Hepatocyte (in vitro differentiated cells): ENCODE results near the gene HPSE2. TPM values are rescaled to one million over a fixed set of nuclear protein-coding genes. Genes with fewer than 3 reads are reported as not detected.

Source experiments
- DNase-seq: peaks from one replicate; pipeline ENCODE4 v3.0.0-alpha.2; 2016; ENCODE audit warnings: low spot score
- H2AFZ ChIP-seq: fragments of 200-600 bp; sonication (generic); 2 replicates; pipeline ENCODE4 v1.6.0; 2016; ENCODE audit warnings: antibody characterized with exemption, mild to moderate bottlenecking
- H3K27ac ChIP-seq: fragments of 200-600 bp; sonication (generic); 2 replicates; pipeline ENCODE4 v1.5.1; 2016; ENCODE audit warnings: mild to moderate bottlenecking
- H3K27me3 ChIP-seq: fragments of 200-600 bp; sonication (generic); 2 replicates; pipeline ENCODE4 v1.6.1; 2016
- H3K36me3 ChIP-seq: fragments of 200-600 bp; sonication (generic); replicated peaks from 2 replicates; pipeline ENCODE4 v1.5.1; 2016; ENCODE audit warnings: low read depth; ENCODE audit not compliant: insufficient read depth
- H3K4me1 ChIP-seq: fragments of 200-600 bp; sonication (generic); 2 replicates; pipeline ENCODE4 v1.5.1; 2016; ENCODE audit warnings: mild to moderate bottlenecking, moderate library complexity; ENCODE audit not compliant: insufficient read depth
- H3K4me2 ChIP-seq: fragments of 200-600 bp; sonication (generic); 2 replicates; pipeline ENCODE4 v1.6.0; 2016
- H3K4me3 ChIP-seq: fragments of 200-600 bp; sonication (generic); 2 replicates; pipeline ENCODE4 v1.5.1; 2016; ENCODE audit warnings: mild to moderate bottlenecking
- H3K79me2 ChIP-seq: fragments of 200-600 bp; sonication (generic); 2 replicates; pipeline ENCODE4 v1.6.0; 2017; ENCODE audit warnings: mild to moderate bottlenecking
- H3K9me2 ChIP-seq: fragments of 200-600 bp; sonication (generic); replicated peaks from 2 replicates; pipeline ENCODE4 v1.6.0; 2017; ENCODE audit warnings: mild to moderate bottlenecking; ENCODE audit not compliant: insufficient read depth
- H3K9me3 ChIP-seq: fragments of 200-600 bp; sonication (generic); 2 replicates; pipeline ENCODE4 v1.5.1; 2016; ENCODE audit warnings: low read depth, mild to moderate bottlenecking
- H4K20me1 ChIP-seq: fragments of 200-600 bp; sonication (generic); 2 replicates; pipeline ENCODE4 v1.6.0; 2016; ENCODE audit warnings: mild to moderate bottlenecking; ENCODE audit not compliant: insufficient read depth, poor library complexity, severe bottlenecking
- CTCF ChIP-seq: fragments of 200-600 bp; sonication (generic); IDR thresholded peaks from 2 replicates; pipeline ENCODE4 v1.5.1; 2016; ENCODE audit warnings: antibody characterized with exemption, mild to moderate bottlenecking; ENCODE audit not compliant: poor library complexity
- EZH2 ChIP-seq: fragments of 200-600 bp; sonication (generic); IDR thresholded peaks from 2 replicates; pipeline ENCODE4 v1.6.1; 2016; ENCODE audit warnings: antibody characterized with exemption, mild to moderate bottlenecking, borderline replicate concordance
- EZH2phosphoT487 ChIP-seq: fragments of 200-600 bp; sonication (generic); IDR thresholded peaks from one replicate; pipeline ENCODE4 v1.6.1; 2018; ENCODE audit warnings: antibody characterized with exemption, mild to moderate bottlenecking, low read depth, moderate library complexity; ENCODE audit not compliant: unreplicated experiment, severe bottlenecking
- WGBS: methylation state at CpG from one replicate; pipeline ENCODE4 v1.1.6; 2016; ENCODE audit warnings: low lambda C conversion rate; ENCODE audit errors: missing lambda C conversion rate; 5-methylcytosine and 5-hydroxymethylcytosine counted together
- polyA plus RNA-seq: library from polyadenylated mRNA; unstranded; fragments of >200 nt; fragmentation: Nextera tagmentation; extraction: Ambion mirVana; gene quantifications from 2 replicates; pipeline ENCODE4 v1.2.1, GENCODE V29; 2016
- total RNA-seq: library from RNA; depleted of rRNA; stranded (reverse); fragments of >200 nt; gene quantifications from 2 replicates; pipeline ENCODE4 v1.2.3, GENCODE V29; 2014

HPSE2 gene
- total and polyA plus RNA-seq, 2 experiments from 2014 or later, result 3.7 to 5.7 TPM

- Histone ChIP-seq H3K4me3 (no peak overlapping the region), H4K20me1 (no peaks in the 10 kb centered on the region), H3K79me2 (no peaks in the 10 kb centered on the region), H3K4me1 (no peaks in the 10 kb centered on the region), H3K27ac (no peak overlapping the region), H3K9me2 (no peaks in the 10 kb centered on the region), H3K4me2 (no peak overlapping the region), H3K27me3 (no peaks in the 10 kb centered on the region), H2AFZ (no peak overlapping the region), H3K9me3 (no peaks in the 10 kb centered on the region), H3K36me3 (no peaks in the 10 kb centered on the region)
- WGBS, result 69% methylated on average over 4 of the region's 4 CpGs
- no peak for DNase-seq
- TF ChIP-seq EZH2 (no peak), CTCF (no peak), EZH2phosphoT487 (no peak)
Observed at GRCh38 chr10:98576096-98576495, 659.6 kb downstream of the HPSE2 start.

GRCh38 chr10:98572594-98572993 is 663.1 kb downstream of the HPSE2 start:
- H2AFZ ChIP-seq, result no peak overlapping the region
- no peak for DNase-seq
- H3K36me3 ChIP-seq, result no peaks in the 10 kb centered on the region
- no peaks in the 10 kb centered on the region for H3K27me3 ChIP-seq
- H3K4me1 ChIP-seq, result no peaks in the 10 kb centered on the region
- H4K20me1 ChIP-seq, result no peaks in the 10 kb centered on the region
- H3K9me2 ChIP-seq, result no peaks in the 10 kb centered on the region
- 71% methylated on average over 5 of the region's 5 CpGs for WGBS
- H3K9me3 ChIP-seq, result no peaks in the 10 kb centered on the region
- no peak for TF ChIP-seq EZH2
- TF ChIP-seq EZH2phosphoT487, result no peak
- TF ChIP-seq CTCF, result no peak
- no peak overlapping the region for H3K4me2 ChIP-seq
- H3K79me2 ChIP-seq, result no peaks in the 10 kb centered on the region
- no peak overlapping the region for H3K27ac ChIP-seq
- no peak overlapping the region for H3K4me3 ChIP-seq

- H2AFZ ChIP-seq, result no peak overlapping the region
Observed at GRCh38 chr10:98570834-98571233, 664.8 kb downstream of the HPSE2 start.

More at GRCh38 chr10:98570834-98571233, 664.8 kb downstream of the HPSE2 start:
- no peak overlapping the region for H3K4me2 ChIP-seq
- H4K20me1 ChIP-seq, result no peaks in the 10 kb centered on the region
- H3K9me2 ChIP-seq, result no peaks in the 10 kb centered on the region
- H3K36me3 ChIP-seq, result no peaks in the 10 kb centered on the region
- no peak overlapping the region for H3K27ac ChIP-seq
- 83% methylated on average over 5 of the region's 5 CpGs for WGBS
- no peak overlapping the region for H3K4me3 ChIP-seq
- H3K27me3 ChIP-seq, result no peaks in the 10 kb centered on the region
- no peaks in the 10 kb centered on the region for H3K79me2 ChIP-seq
- H3K4me1 ChIP-seq, result no peaks in the 10 kb centered on the region
- DNase-seq, result no peak
- TF ChIP-seq EZH2phosphoT487 (no peak), CTCF (no peak), EZH2 (no peak)
- no peaks in the 10 kb centered on the region for H3K9me3 ChIP-seq
